Measurements from ENCODE around the gene JADE2.

GRCh38 chr5:134608555-134608954 lies 83.1 kb downstream of the JADE2 start:
- no peak for TF ChIP-seq GATA2 (IDR thresholded peaks at IDR 0.05; ENCODE audit: low read depth, low read length)
- TF ChIP-seq GATA3 (IDR thresholded peaks at IDR 0.05; ENCODE audit: low read depth, low read length), result no peak
